CD4-positive, CD25-positive, alpha-beta regulatory T cell (primary cell): ENCODE measurements around the gene CCDC9B. TPM values are rescaled to one million over a fixed set of nuclear protein-coding genes. Genes with fewer than 3 reads are reported as not detected.

Experiments
- ATAC-seq, 2 donors: fragments of 150-1000 bp; cut with Tn5 transposase; one replicate each; pipeline ENCODE4 v1.10.0; 2021; ENCODE audit warnings: low read depth in 2 of 2, moderate number of reproducible peaks in 2 of 2, moderate library complexity in 1 of 2
- DNase-seq, 3 donors: peaks; one replicate each; pipeline versions ENCODE4 v3.0.0 to v3.0.0-alpha.2; 2012 to 2022; ENCODE audit warnings: mixed read lengths in 1 of 3
- H3K27ac ChIP-seq: one replicate; pipeline ENCODE4 v1.7.0; 2013; ENCODE audit warnings: mild to moderate bottlenecking, low read length; ENCODE audit not compliant: insufficient read depth, poor library complexity, severe bottlenecking
- H3K27me3 ChIP-seq: one replicate; pipeline ENCODE4 v1.7.0; 2013; ENCODE audit warnings: low read length; ENCODE audit not compliant: control insufficient read depth, insufficient read depth
- H3K36me3 ChIP-seq: one replicate; pipeline ENCODE4 v1.7.0; 2013; ENCODE audit warnings: mild to moderate bottlenecking, low read length, moderate library complexity; ENCODE audit not compliant: control insufficient read depth, insufficient read depth
- H3K4me1 ChIP-seq: 2 replicates; pipeline ENCODE4 v1.7.0; 2013; ENCODE audit warnings: mild to moderate bottlenecking, low read length; ENCODE audit not compliant: insufficient read depth, control insufficient read depth, poor library complexity, severe bottlenecking
- H3K4me3 ChIP-seq: one replicate; pipeline ENCODE4 v1.7.0; 2013; ENCODE audit warnings: low read depth, mild to moderate bottlenecking, low read length, moderate library complexity
- H3K9me3 ChIP-seq, 2 experiments: 1 replicate in 1 of 2; 2 replicates in 1 of 2; pipeline ENCODE4 v1.7.0; 2013; ENCODE audit warnings: low read length in 2 of 2, mild to moderate bottlenecking in 1 of 2, moderate library complexity in 1 of 2; ENCODE audit not compliant: control insufficient read depth in 2 of 2
- H3K27ac Mint-ChIP-seq, 3 donors: one replicate each; pipeline ENCODE4 v1.8.0; 2020 to 2022; ENCODE audit warnings: mild to moderate bottlenecking in 3 of 3, mixed read lengths in 3 of 3, moderate library complexity in 2 of 3
- H3K27me3 Mint-ChIP-seq: one replicate; pipeline ENCODE4 v1.8.0; 2022; ENCODE audit warnings: mild to moderate bottlenecking, mixed read lengths
- H3K36me3 Mint-ChIP-seq: one replicate; pipeline ENCODE4 v1.8.0; 2020; ENCODE audit warnings: mixed read lengths
- H3K4me1 Mint-ChIP-seq, 4 donors: one replicate each; pipeline ENCODE4 v1.8.0; 2020 to 2022; ENCODE audit warnings: mixed read lengths in 4 of 4, mild to moderate bottlenecking in 1 of 4
- H3K4me3 Mint-ChIP-seq, 4 donors: one replicate each; pipeline ENCODE4 v1.8.0; 2020 to 2022; ENCODE audit warnings: mild to moderate bottlenecking in 4 of 4, mixed read lengths in 4 of 4, moderate library complexity in 3 of 4
- H3K9me3 Mint-ChIP-seq, 7 donors: one replicate each; pipeline ENCODE4 v1.8.0; 2020 to 2022; ENCODE audit warnings: mixed read lengths in 7 of 7, mild to moderate bottlenecking in 3 of 7, moderate library complexity in 2 of 7
- polyA plus RNA-seq, 4 donors: library from polyadenylated mRNA; unstranded; fragments of 300-500 nt; fragmentation: Illumina TruSeq; gene quantifications; one replicate each; pipeline ENCODE4 v1.2.3, GENCODE V29; 2021
- total RNA-seq: library from RNA; stranded (reverse); gene quantifications from one replicate; pipeline ENCODE4 v1.2.3, GENCODE V29; 2022

Gene CCDC9B
- total and polyA plus RNA-seq, 5 donors from 2014 or later = 0.10 to 3.7 TPM; not detected in 3

DNA sequence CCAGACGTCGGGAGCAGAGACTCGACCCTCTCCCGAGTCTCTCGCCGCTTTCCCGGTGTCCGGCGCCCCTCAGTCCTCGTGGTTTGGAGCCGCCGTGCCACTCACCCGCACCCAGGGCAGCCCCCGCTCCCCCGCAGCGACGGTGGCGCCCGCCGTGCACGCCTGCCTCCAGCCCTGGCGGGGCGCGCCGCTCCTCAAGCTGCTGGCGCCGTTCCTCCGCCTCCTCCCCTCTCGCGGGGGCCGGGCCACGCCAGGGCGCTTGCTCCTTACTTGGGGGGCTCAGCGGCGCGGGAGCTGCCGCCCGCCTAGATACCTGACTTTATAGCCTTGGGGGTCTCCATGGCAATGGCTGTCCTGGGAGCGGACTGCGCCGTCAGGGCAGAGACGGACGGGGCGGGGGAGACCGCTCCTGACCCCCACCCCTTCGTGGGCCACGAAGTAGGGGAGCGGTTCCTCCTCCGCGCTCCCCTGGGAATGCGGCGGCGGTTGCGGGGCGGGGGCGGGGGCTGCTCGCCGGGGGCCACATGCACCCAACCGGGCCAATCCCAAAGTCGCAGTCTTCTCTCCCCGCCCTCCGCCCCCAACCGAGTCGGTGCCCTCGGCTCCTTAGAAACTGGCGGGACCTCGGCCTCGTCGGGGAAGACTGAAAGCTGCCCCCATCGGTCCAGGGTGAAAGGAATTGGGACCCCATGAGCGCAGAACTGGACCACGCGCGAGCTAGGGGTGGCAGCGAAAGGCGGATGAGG is 57.7 kb downstream of the CCDC9B start, which contains the start of gene ANKRD63:
TSS of gene ANKRD63 (minus strand) at position 196 of the 746 bp plus-strand sequence. CDS start 478 bp downstream, outside the sequence.
- no peak within 1 kb of the TSS for H3K27ac ChIP-seq
- peaks cover 0 to 4% (median 2%) of the 10 kb centered on the region in 4 donors for H3K4me1 Mint-ChIP-seq
- H3K4me1 ChIP-seq = peaks cover 25% of the 10 kb centered on the region
- no peaks in the 10 kb centered on the region for H3K36me3 Mint-ChIP-seq
- no peaks in the 10 kb centered on the region for H3K9me3 ChIP-seq
- peaks cover 0 to 1% (median 0%) of the 10 kb centered on the region in 7 donors for H3K9me3 Mint-ChIP-seq
- H3K36me3 ChIP-seq = peaks cover 7% of the 10 kb centered on the region
- H3K27ac Mint-ChIP-seq = peak within 1 kb of the TSS in 1 of 3 donors; percentile 5
- peak within 1 kb of the TSS in 3 of 4 donors; percentile 54 to 77 (median 62) for H3K4me3 Mint-ChIP-seq
- peaks cover 25% of the 10 kb centered on the region for H3K27me3 Mint-ChIP-seq
- ATAC-seq (peak; percentile 43 to 44), DNase-seq (peak; percentile 15 to 45 (median 45))
- H3K4me3 ChIP-seq = no peak within 1 kb of the TSS
- H3K27me3 ChIP-seq = peaks cover 13% of the 10 kb centered on the region

DNA sequence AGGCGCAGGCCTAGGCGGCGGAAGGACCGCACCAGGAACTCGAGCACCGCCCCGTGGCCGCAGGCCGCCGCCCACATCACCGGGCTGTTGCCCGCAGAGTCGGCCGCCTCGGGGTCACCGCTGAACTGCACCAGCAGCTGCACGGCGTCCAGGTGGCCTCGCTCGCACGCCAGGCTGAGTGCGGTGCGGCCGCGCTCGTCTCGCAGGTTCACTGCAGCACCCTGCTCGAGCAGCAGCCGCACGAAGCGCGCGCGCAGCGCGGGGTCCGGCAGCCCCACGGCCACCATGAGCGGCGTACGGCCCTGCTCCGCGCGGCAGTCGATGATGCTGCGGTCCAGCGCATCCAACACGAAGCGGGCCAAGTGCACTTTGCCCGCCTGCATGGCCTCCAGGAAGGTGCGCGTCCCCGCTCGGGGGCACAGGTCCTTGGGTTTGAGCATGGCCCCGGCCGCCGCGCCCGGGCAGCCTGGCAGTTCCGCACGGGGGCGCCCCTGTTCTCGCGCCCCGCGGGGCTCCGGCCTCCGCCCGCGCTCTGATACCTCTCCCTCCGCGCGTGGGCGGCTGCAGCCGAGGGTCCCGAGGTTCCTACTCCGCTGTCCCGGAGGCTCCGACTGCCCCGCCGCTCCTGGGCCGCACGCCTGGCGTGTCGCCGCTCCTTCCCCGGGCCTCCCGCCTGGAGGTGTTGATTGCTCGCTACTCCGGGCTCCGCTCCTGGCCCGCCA is 58.4 kb downstream of the CCDC9B start:
- peak overlapping the region in 3 of 4 donors; percentile 54 to 77 (median 62) for H3K4me3 Mint-ChIP-seq
- ATAC-seq = peak; percentile 68 to 72
- H3K27ac Mint-ChIP-seq = no peak overlapping the region
- Histone ChIP-seq H3K4me1 (peaks cover 25% of the 10 kb centered on the region), H3K27ac (no peak overlapping the region), H3K36me3 (peaks cover 1% of the 10 kb centered on the region), H3K27me3 (peaks cover 14% of the 10 kb centered on the region), H3K9me3 (no peaks in the 10 kb centered on the region), H3K4me3 (no peak overlapping the region)
- no peaks in the 10 kb centered on the region for H3K36me3 Mint-ChIP-seq
- H3K27me3 Mint-ChIP-seq = peaks cover 27% of the 10 kb centered on the region
- peak; percentile 20 to 64 (median 49) for DNase-seq
- H3K9me3 Mint-ChIP-seq = no peaks in the 10 kb centered on the region
- peaks cover 0 to 4% (median 2%) of the 10 kb centered on the region in 4 donors for H3K4me1 Mint-ChIP-seq

DNA sequence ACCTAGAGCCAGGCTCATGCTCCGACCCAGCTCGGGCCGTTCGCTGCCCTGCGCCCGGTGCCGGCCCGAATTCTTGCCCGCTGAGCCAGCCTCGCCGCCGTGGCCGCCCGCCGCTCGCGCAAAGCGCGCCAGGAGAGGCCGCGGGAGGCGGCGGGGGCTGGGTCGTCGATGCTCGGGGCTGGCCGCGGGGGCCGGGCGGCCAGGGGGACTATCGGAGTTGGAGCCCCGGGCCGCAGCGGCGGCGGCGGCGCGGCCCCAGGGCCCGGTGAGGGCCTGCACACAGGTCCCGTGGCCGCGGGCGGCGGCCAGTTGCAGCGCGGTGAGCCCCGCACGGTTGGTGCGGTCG is 59.0 kb downstream of the CCDC9B start:
- Histone ChIP-seq H3K27me3 (peaks cover 18% of the 10 kb centered on the region), H3K27ac (no peak overlapping the region), H3K4me1 (peaks cover 25% of the 10 kb centered on the region), H3K9me3 (no peaks in the 10 kb centered on the region), H3K36me3 (no peaks in the 10 kb centered on the region), H3K4me3 (no peak overlapping the region)
- ATAC-seq (no peak), DNase-seq (no peak)
- no peaks in the 10 kb centered on the region for H3K9me3 Mint-ChIP-seq
- no peak overlapping the region for H3K27ac Mint-ChIP-seq
- no peaks in the 10 kb centered on the region for H3K36me3 Mint-ChIP-seq
- peaks cover 32% of the 10 kb centered on the region for H3K27me3 Mint-ChIP-seq
- H3K4me1 Mint-ChIP-seq = peaks cover 0 to 4% (median 2%) of the 10 kb centered on the region in 4 donors
- H3K4me3 Mint-ChIP-seq = no peak overlapping the region

Other genes with a start within 250 kb of the CCDC9B start
- 8.2 TPM for gene BMF, start 232.1 kb downstream of the CCDC9B start, total RNA-seq
- 1 to 10 TPM in 2 of 4 donors, under 1 TPM in 2; 0.86 to 1.5 (median 1.2) TPM for gene BMF, start 232.1 kb downstream of the CCDC9B start, polyA plus RNA-seq
- gene BUB1B, start 179.9 kb downstream of the CCDC9B start, total RNA-seq = 4.8 TPM
- gene BUB1B, start 179.9 kb downstream of the CCDC9B start, polyA plus RNA-seq = 1 to 10 TPM in 1 of 4 donors, under 1 TPM in 2, not detected in 1; 0.37 to 2.2 (median 0.86) TPM
- gene PAK6, start 101.9 kb downstream of the CCDC9B start, total RNA-seq = not detected
- gene PAK6, start 101.9 kb downstream of the CCDC9B start, polyA plus RNA-seq = not detected
- gene ANKRD63, start 57.9 kb downstream of the CCDC9B start, total RNA-seq = 0.35 TPM
- gene ANKRD63, start 57.9 kb downstream of the CCDC9B start, polyA plus RNA-seq = not detected
- gene PLCB2, start 33.0 kb downstream of the CCDC9B start, total RNA-seq = 305 TPM
- 10 to 100 TPM; 17.3 to 24.6 (median 19.8) TPM for gene PLCB2, start 33.0 kb downstream of the CCDC9B start, polyA plus RNA-seq
- 10.0 TPM for gene INAFM2, start 17.2 kb downstream of the CCDC9B start, total RNA-seq
- 1 to 10 TPM in 3 of 4 donors, under 1 TPM in 1; 0.67 to 2.2 (median 1.7) TPM for gene INAFM2, start 17.2 kb downstream of the CCDC9B start, polyA plus RNA-seq
- not detected for gene PHGR1, start 10.1 kb upstream of the CCDC9B start, total RNA-seq
- not detected for gene PHGR1, start 10.1 kb upstream of the CCDC9B start, polyA plus RNA-seq
- gene DISP2, start 17.3 kb upstream of the CCDC9B start, total RNA-seq = 0.22 TPM
- under 1 TPM; 0.10 to 0.54 (median 0.21) TPM for gene DISP2, start 17.3 kb upstream of the CCDC9B start, polyA plus RNA-seq
- 10.5 TPM for gene KNSTRN, start 41.8 kb upstream of the CCDC9B start, total RNA-seq
- 1 to 10 TPM; 3.3 to 6.1 (median 4.4) TPM for gene KNSTRN, start 41.8 kb upstream of the CCDC9B start, polyA plus RNA-seq
- gene IVD, start 64.9 kb upstream of the CCDC9B start, total RNA-seq = 40.2 TPM
- 10 to 100 TPM; 25.0 to 36.3 (median 32.4) TPM for gene IVD, start 64.9 kb upstream of the CCDC9B start, polyA plus RNA-seq
- 32.9 TPM for gene BAHD1, start 100.0 kb upstream of the CCDC9B start, total RNA-seq
- gene BAHD1, start 100.0 kb upstream of the CCDC9B start, polyA plus RNA-seq = 1 to 10 TPM; 1.3 to 1.6 (median 1.5) TPM
- 6.3 TPM for gene CHST14, start 130.0 kb upstream of the CCDC9B start, total RNA-seq
- 1 to 10 TPM; 1.1 to 2.0 (median 1.4) TPM for gene CHST14, start 130.0 kb upstream of the CCDC9B start, polyA plus RNA-seq
- gene CCDC32, start 224.1 kb upstream of the CCDC9B start, total RNA-seq = 30.6 TPM
- gene CCDC32, start 224.1 kb upstream of the CCDC9B start, polyA plus RNA-seq = 10 to 100 TPM; 49.7 to 57.2 (median 53.9) TPM
- 13.5 TPM for gene RPUSD2, start 228.4 kb upstream of the CCDC9B start, total RNA-seq
- gene RPUSD2, start 228.4 kb upstream of the CCDC9B start, polyA plus RNA-seq = 10 to 100 TPM; 21.2 to 27.7 (median 25.6) TPM